HEK293 (cell line): ENCODE measurements around the gene PRR18.

ENCODE experiments used
- CTCF ChIA-PET: fragments of 350-600 bp; formaldehyde crosslinking; extraction: SDS; loops from one replicate; lab custom pipeline; 2021; ENCODE audit warnings: antibody characterized with exemption; lab: Yijun Ruan, JAX
- POLR2A ChIA-PET: fragments of 300-600 bp; formaldehyde crosslinking; extraction: SDS; loops from one replicate; lab custom pipeline; 2020; ENCODE audit warnings: antibody characterized with exemption, inconsistent platforms; lab: Yijun Ruan, JAX
- H3K27ac ChIP-seq: fragments of 200-500 bp; sonication (Bioruptor generic); 2 replicates; pipeline ENCODE4 v1.5.1; 2014; ENCODE audit warnings: low read depth, low read length, control low read depth, inconsistent platforms; ENCODE audit errors: extremely low read depth
- H3K36me3 ChIP-seq, 2 experiments: fragments of 200-500 bp in 1 of 2; sonication (Bioruptor generic) in 1 of 2; 1 replicate in 1 of 2; 2 replicates in 1 of 2; pipeline ENCODE4 v1.5.1; 2014 to 2017; ENCODE audit warnings: inconsistent platforms in 2 of 2, low read length in 2 of 2; ENCODE audit not compliant: control insufficient read depth in 2 of 2, insufficient read depth in 1 of 2
- H3K4me1 ChIP-seq: fragments of 200-500 bp; sonication (Bioruptor generic); 2 replicates; pipeline ENCODE4 v1.5.1; 2014; ENCODE audit warnings: mild to moderate bottlenecking, low read length, inconsistent platforms; ENCODE audit not compliant: control insufficient read depth, insufficient read depth
- H3K4me3 ChIP-seq: 2 replicates; pipeline ENCODE4 v1.5.1; 2011; ENCODE audit warnings: low read depth, mild to moderate bottlenecking, control low read depth, low read length, moderate library complexity
- H3K9me3 ChIP-seq: fragments of 200-500 bp; sonication (Bioruptor generic); 2 replicates; pipeline ENCODE4 v1.5.1; 2014; ENCODE audit warnings: low read depth, low read length, inconsistent platforms; ENCODE audit not compliant: control insufficient read depth, insufficient read depth
- PBX3 ChIP-seq: sonication (generic); formaldehyde crosslinking; IDR thresholded peaks from 2 replicates; pipeline ENCODE4 v1.8.1; 2022; ENCODE audit warnings: mild to moderate bottlenecking, moderate library complexity, missing genetic modification reagents
- SP7 ChIP-seq: fragments of 450-650 bp; formaldehyde crosslinking; IDR thresholded peaks from 2 replicates; pipeline ENCODE4 v1.5.1; 2016; ENCODE audit warnings: missing biosample characterization, missing genetic modification characterization
- TRIM28 ChIP-seq: IDR thresholded peaks from 2 replicates; pipeline ENCODE4 v1.6.1; 2011; ENCODE audit warnings: low read length, control low read depth, borderline replicate concordance
- ZBTB7A ChIP-seq: fragments of 450-650 bp; formaldehyde crosslinking; IDR thresholded peaks from 2 replicates; pipeline ENCODE4 v1.5.1; 2016; ENCODE audit warnings: low read depth, missing biosample characterization, missing genetic modification characterization
- ZNF138 ChIP-seq: fragments of 450-650 bp; formaldehyde crosslinking; IDR thresholded peaks from 2 replicates; pipeline ENCODE4 v1.5.1; 2016; ENCODE audit warnings: missing biosample characterization, missing genetic modification characterization, borderline replicate concordance
- ZNF140 ChIP-seq: fragments of 450-650 bp; formaldehyde crosslinking; IDR thresholded peaks from 2 replicates; pipeline ENCODE4 v1.5.1; 2016; ENCODE audit warnings: missing biosample characterization, missing genetic modification characterization
- ZNF146 ChIP-seq: fragments of 450-650 bp; formaldehyde crosslinking; IDR thresholded peaks from 2 replicates; pipeline ENCODE4 v1.5.1; 2016; ENCODE audit warnings: missing biosample characterization, missing genetic modification characterization
- ZNF157 ChIP-seq: fragments of 450-650 bp; formaldehyde crosslinking; IDR thresholded peaks from 2 replicates; pipeline ENCODE4 v1.5.1; 2016; ENCODE audit warnings: missing biosample characterization, missing genetic modification characterization
- ZNF19 ChIP-seq: fragments of 450-650 bp; formaldehyde crosslinking; IDR thresholded peaks from 2 replicates; pipeline ENCODE4; 2016; ENCODE audit warnings: missing biosample characterization, missing genetic modification characterization, low read depth
- ZNF214 ChIP-seq: fragments of 450-650 bp; formaldehyde crosslinking; IDR thresholded peaks from 2 replicates; pipeline ENCODE4 v1.5.1; 2017; ENCODE audit warnings: missing biosample characterization, mild to moderate bottlenecking, missing genetic modification characterization, borderline replicate concordance
- ZNF529 ChIP-seq: fragments of 450-650 bp; formaldehyde crosslinking; IDR thresholded peaks from 2 replicates; pipeline ENCODE4 v1.5.1; 2017; ENCODE audit warnings: missing genetic modification characterization, missing biosample characterization; ENCODE audit not compliant: insufficient replicate concordance
- ZNF571 ChIP-seq: fragments of 450-650 bp; formaldehyde crosslinking; IDR thresholded peaks from 2 replicates; pipeline ENCODE4 v1.5.0; 2017; ENCODE audit warnings: missing biosample characterization, missing genetic modification characterization
- ZSCAN5A ChIP-seq: fragments of 450-650 bp; formaldehyde crosslinking; IDR thresholded peaks from 2 replicates; pipeline ENCODE4 v1.5.1; 2016; ENCODE audit warnings: missing biosample characterization, missing genetic modification characterization
- TF ChIP-seq, protein P1 (sequence below): fragments of 450-650 bp; formaldehyde crosslinking; IDR thresholded peaks from 2 replicates; pipeline ENCODE4 v1.5.1; 2016; ENCODE audit warnings: missing biosample characterization, missing genetic modification characterization
- TF ChIP-seq, protein P2 (sequence below): fragments of 450-650 bp; formaldehyde crosslinking; IDR thresholded peaks from 2 replicates; pipeline ENCODE4 v1.5.1; 2016; ENCODE audit warnings: missing biosample characterization, missing genetic modification characterization

Gene PRR18

GRCh38 chr6:166277892-166278578 lies 30.2 kb downstream of the PRR18 start:
- H3K36me3 ChIP-seq, result no peaks in the 10 kb centered on the region
- H3K4me3 ChIP-seq, result no peak overlapping the region
- H3K27ac ChIP-seq, result no peak overlapping the region
- CTCF ChIA-PET, result interaction anchor here (0.6 to 5.0 kb wide), 7 partner anchors 35 to 711 kb away, joined by 3 to 94 read pairs (median 3); no protein-coding TSS in a partner anchor
- no peaks in the 10 kb centered on the region for H3K4me1 ChIP-seq
- TF ChIP-seq ZNF146 (tag by site-specific recombination), result 0 out of 2 replicates have a peak, but pooled peaks have one; percentile 7
- TF ChIP-seq ZSCAN5A (tag by site-specific recombination), result no peak
- TF ChIP-seq ZNF138 (tag by site-specific recombination), result no peak
- TF ChIP-seq ZNF571 (tag by site-specific recombination), result no peak
- TF ChIP-seq, all 188 proteins: peak for 1
- POLR2A ChIA-PET, result no interaction called here
- H3K9me3 ChIP-seq, result no peaks in the 10 kb centered on the region

DNA sequence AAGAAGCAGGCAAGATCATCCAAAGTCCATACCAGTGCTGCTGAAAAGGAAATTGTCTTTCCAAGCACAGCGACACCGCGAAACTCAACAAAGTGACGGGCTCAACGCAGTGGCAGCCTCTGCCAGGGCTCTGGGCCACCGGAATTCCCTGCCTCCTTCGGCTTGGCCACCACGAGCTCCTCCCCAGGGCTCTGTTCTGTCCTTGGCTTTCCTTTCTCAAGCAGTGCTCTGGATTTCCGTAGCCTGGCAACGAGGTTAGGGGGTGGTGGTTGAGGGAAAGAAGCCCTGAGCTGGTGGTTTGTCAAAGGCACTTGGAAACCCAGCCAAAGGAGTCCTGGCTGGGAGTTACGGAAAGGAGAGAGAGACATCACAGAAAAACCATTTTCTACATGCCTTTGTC lies 31.2 kb downstream of the PRR18 start:
- TF ChIP-seq, protein P1, sequence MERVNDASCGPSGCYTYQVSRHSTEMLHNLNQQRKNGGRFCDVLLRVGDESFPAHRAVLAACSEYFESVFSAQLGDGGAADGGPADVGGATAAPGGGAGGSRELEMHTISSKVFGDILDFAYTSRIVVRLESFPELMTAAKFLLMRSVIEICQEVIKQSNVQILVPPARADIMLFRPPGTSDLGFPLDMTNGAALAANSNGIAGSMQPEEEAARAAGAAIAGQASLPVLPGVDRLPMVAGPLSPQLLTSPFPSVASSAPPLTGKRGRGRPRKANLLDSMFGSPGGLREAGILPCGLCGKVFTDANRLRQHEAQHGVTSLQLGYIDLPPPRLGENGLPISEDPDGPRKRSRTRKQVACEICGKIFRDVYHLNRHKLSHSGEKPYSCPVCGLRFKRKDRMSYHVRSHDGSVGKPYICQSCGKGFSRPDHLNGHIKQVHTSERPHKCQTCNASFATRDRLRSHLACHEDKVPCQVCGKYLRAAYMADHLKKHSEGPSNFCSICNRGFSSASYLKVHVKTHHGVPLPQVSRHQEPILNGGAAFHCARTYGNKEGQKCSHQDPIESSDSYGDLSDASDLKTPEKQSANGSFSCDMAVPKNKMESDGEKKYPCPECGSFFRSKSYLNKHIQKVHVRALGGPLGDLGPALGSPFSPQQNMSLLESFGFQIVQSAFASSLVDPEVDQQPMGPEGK (tag by site-specific recombination), result no peak
- TF ChIP-seq SP7 (tag by site-specific recombination), result no peak
- TF ChIP-seq ZNF214 (tag by site-specific recombination), result no peak
- no peak for TF ChIP-seq ZNF529 (tag by site-specific recombination)
- no peak for TF ChIP-seq ZNF19 (tag by site-specific recombination)
- no peak for TF ChIP-seq PBX3 (CRISPR knock-in tag)
- no peak for TF ChIP-seq ZSCAN5A (tag by site-specific recombination)
- no peak for TF ChIP-seq ZNF157 (tag by site-specific recombination)
- TF ChIP-seq, protein P2, sequence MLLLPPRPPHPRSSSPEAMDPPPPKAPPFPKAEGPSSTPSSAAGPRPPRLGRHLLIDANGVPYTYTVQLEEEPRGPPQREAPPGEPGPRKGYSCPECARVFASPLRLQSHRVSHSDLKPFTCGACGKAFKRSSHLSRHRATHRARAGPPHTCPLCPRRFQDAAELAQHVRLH (tag by site-specific recombination), result no peak
- no peak for TF ChIP-seq ZBTB7A
- no peak for TF ChIP-seq TRIM28
- TF ChIP-seq ZNF140 (tag by site-specific recombination), result no peak
- CTCF ChIA-PET, result interaction anchor here (0.6 to 5.0 kb wide), 14 partner anchors 8 to 1245 kb away, joined by 3 to 94 read pairs (median 5); no protein-coding TSS in a partner anchor
- H3K4me1 ChIP-seq, result no peaks in the 10 kb centered on the region
- no peak overlapping the region for H3K4me3 ChIP-seq
- no peaks in the 10 kb centered on the region for H3K9me3 ChIP-seq
- no peak overlapping the region for H3K27ac ChIP-seq
- H3K36me3 ChIP-seq, result no peaks in the 10 kb centered on the region
- POLR2A ChIA-PET, result no interaction called here
